GM19372 (cell line): ENCODE measurements around the gene RNF222.
"Not testable (repeated sequence)": the region's sequence is repeated elsewhere in the genome, so short reads cannot be mapped to it uniquely, and the experiment has no call there.

ENCODE experiments used
- ATAC-seq: cut with Tn5 transposase; IDR thresholded peaks from one replicate; pipeline ENCODE4 v1.9.1; 2021; ENCODE audit warnings: mild to moderate bottlenecking, low read depth, moderate library complexity; ENCODE audit not compliant: unreplicated experiment

The RNF222 gene

DNA sequence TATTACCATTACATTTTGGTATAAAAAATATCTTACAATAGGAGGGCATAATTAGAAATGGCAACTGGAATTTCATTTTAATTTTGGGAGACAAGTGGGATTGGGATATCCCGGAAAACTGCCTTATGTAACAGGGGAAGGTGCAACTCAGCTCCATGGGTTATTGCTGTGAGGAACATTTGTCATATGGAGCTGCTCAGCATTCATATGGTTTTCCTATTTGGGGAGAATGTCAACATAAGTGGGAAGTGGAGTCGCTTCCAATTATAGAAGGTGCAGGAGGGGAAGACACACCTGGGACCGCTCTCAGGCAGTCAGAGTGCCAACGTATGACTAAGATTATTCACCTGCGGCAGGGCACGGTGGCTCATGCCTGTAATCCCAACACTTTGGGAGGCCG is 47.3 kb downstream of the RNF222 start:
- ATAC-seq, result no peak

DNA sequence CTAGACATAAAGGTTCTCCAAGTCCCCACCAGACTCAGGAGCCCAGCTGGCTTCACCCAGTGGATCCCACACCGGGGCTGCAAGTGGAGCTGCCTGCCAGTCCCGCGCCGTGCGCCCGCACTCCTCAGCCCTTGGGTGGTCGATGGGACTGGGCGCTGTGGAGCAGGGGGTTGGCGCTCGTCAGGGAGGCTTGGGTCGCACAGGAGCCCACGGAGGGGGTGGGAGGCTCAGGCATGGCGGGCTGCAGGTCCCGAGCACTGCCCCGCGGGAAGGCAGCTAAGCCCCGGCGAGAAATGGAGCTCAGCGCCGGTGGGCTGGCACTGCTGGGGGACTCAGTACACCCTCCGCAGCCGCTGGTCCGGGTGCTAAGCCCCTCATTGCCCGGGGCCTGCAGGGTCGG is 50.6 kb downstream of the RNF222 start:
- ATAC-seq, result not testable (repeated sequence)

DNA sequence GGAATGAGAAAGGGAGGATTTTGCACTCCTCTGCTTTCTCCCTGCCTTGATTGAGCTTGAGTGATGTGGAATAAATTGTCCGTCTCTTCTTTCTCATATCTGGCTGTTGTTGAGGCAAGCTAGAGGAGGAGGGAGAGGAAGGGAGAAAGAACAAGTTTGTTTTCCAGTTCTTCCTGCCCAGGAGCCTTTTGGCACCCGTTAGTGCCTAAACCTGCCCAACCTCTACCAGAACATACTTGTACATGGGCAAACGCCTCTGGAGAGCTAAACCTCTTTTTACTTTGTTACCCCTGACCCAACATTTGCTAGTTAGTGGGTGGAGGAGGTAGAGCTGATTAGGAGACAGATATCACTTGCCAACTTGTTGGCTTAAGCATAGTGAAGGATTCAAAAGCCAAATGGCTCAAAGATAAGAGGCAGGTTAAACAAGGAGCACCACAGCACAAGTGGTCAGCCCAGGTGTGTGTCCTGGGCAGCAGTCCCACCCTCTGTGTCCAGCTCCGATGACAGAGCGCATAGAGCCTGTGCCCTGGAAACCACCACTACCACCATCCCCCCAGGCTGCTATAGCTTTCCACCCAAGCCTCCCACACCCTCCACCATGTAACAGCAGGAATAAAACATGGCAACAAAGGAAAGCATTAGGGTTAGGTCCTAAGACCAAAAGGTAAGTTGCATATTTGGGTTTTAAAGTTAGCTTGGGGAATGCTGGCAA is 51.5 kb downstream of the RNF222 start:
- ATAC-seq, result no peak

DNA sequence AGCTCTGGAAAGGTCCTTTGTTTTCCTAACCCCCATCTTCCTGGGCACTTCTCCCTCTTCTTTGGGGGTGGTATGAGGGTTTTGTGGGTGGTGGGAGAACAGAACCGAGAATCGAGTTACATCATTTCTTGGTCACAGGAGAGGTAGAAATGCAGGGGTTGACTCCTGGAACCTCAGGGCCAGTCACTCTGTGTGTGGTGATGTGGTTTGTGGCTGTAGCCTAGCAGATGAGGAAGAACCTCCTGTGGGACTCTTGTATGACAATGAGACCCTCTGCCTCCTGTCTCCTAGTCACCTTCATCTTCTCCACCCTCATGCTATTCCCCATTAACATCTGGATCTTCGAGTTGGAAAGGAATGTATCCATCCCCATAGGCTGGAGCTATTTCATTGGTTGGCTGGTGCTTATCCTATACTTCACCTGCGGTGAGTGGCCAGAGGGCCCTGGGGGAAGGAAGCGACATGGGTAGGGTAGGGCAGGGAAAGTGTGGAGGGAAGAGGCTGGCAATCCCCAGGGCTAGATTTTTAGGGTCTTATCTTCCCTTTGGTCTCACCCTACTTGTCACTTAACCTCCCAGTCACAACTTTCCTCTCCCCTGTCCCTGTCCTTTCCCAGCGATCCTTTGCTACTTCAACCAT is 52.5 kb downstream of the RNF222 start:
- no peak for ATAC-seq

DNA sequence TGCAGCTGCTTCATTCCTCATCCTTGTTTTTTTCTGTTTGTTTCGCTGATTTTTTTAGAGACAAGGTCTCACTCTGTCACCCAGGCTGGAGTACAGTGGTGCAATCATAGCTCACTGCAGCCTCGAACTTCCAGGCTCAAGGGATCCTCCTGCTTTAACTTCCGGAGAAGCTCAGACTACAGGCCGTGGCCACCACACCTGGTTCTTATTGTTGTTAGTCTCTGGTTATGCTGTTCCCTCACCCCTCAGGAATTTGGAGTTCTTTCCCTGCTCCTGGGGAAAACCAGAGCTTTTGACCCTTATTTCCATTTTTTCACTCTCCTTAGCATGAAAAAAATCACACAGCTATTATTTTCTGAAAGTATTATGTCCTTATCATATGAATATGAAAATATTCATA is 56.2 kb downstream of the RNF222 start:
- no peak for ATAC-seq
